ENCODE measurements around the gene LKAAEAR1. TPM values are rescaled to one million over a fixed set of nuclear protein-coding genes. Genes with fewer than 3 reads are reported as not detected.

LKAAEAR1 gene
- total RNA-seq, 4 donors from 2014 or later = not detected

- peaks cover under 1 to 7% of the 10 kb centered on the region in 2 donors for H3K4me1 ChIP-seq
- no peak for TF ChIP-seq POLR2A (IDR thresholded peaks at IDR 0.05)
- TF ChIP-seq, protein P1, sequence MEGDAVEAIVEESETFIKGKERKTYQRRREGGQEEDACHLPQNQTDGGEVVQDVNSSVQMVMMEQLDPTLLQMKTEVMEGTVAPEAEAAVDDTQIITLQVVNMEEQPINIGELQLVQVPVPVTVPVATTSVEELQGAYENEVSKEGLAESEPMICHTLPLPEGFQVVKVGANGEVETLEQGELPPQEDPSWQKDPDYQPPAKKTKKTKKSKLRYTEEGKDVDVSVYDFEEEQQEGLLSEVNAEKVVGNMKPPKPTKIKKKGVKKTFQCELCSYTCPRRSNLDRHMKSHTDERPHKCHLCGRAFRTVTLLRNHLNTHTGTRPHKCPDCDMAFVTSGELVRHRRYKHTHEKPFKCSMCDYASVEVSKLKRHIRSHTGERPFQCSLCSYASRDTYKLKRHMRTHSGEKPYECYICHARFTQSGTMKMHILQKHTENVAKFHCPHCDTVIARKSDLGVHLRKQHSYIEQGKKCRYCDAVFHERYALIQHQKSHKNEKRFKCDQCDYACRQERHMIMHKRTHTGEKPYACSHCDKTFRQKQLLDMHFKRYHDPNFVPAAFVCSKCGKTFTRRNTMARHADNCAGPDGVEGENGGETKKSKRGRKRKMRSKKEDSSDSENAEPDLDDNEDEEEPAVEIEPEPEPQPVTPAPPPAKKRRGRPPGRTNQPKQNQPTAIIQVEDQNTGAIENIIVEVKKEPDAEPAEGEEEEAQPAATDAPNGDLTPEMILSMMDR (IDR thresholded peaks at IDR 0.05 in 4 of 5, conservative IDR thresholded peaks at IDR 0.05 in 1 of 5) = no peak
Measured at GRCh38 chr20:64058536-64058935, 25.7 kb downstream of the LKAAEAR1 start.

GRCh38 chr20:64057628-64058498, 26.3 kb downstream of the LKAAEAR1 start:
- peaks cover 0 to 4% of the 10 kb centered on the region in 2 donors for H3K4me1 ChIP-seq
- H3K27me3 ChIP-seq = peaks cover 0 to 2% (median 0%) of the 10 kb centered on the region in 3 donors
- H3K27ac ChIP-seq = peak overlapping the region; percentile 44 to 80 (median 74)
- H3K9me3 ChIP-seq = no peaks in the 10 kb centered on the region
- H3K36me3 ChIP-seq = no peaks in the 10 kb centered on the region
- ATAC-seq (peak; percentile 33 to 42), DNase-seq (peak; percentile 35 to 41)
- intact Hi-C loops (cut with DNase I; ENCODE audit: low total_unique reads) (no loop called here), in situ Hi-C loops (cut with MboI; ENCODE audit: low sequenced_read_pairs in 4 of 4) (no loop called here)
- H3K4me3 ChIP-seq = peak overlapping the region; percentile 1 to 37 (median 26)
- TF ChIP-seq, protein P1 (IDR thresholded peaks at IDR 0.05 in 4 of 5, conservative IDR thresholded peaks at IDR 0.05 in 1 of 5) = peak; percentile 45 to 87 (median 75)
- no peak for TF ChIP-seq POLR2A (IDR thresholded peaks at IDR 0.05)

More at GRCh38 chr20:64058536-64058935, 25.7 kb downstream of the LKAAEAR1 start:
- intact Hi-C loops (cut with DNase I; ENCODE audit: low total_unique reads) = no loop called here
- Histone ChIP-seq H3K9me3 (no peaks in the 10 kb centered on the region), H3K27ac (no peak overlapping the region), H3K4me3 (no peak overlapping the region), H3K27me3 (peaks cover 0 to 2% (median 0%) of the 10 kb centered on the region in 3 donors), H3K36me3 (no peaks in the 10 kb centered on the region)
- ATAC-seq (no peak), DNase-seq (no peak)
- in situ Hi-C loops (cut with MboI; ENCODE audit: low sequenced_read_pairs in 4 of 4) = no loop called here

- DNase-seq = no peak
- H3K4me1 ChIP-seq = no peaks in the 10 kb centered on the region
- H3K27me3 ChIP-seq = peaks cover 0 to 2% (median 0%) of the 10 kb centered on the region in 3 donors
- peak overlapping the region; percentile 1 to 37 (median 26) for H3K4me3 ChIP-seq
- H3K9me3 ChIP-seq = no peaks in the 10 kb centered on the region
- in situ Hi-C loops (cut with MboI; ENCODE audit: low sequenced_read_pairs in 4 of 4) = no loop called here
- intact Hi-C loops (cut with DNase I; ENCODE audit: low total_unique reads) = no loop called here
- no peaks in the 10 kb centered on the region for H3K36me3 ChIP-seq
- peak overlapping the region; percentile 44 to 80 (median 74) for H3K27ac ChIP-seq
- TF ChIP-seq POLR2A (IDR thresholded peaks at IDR 0.05) = peak in 1 of 2 donors; percentile 9
- TF ChIP-seq, protein P1 (IDR thresholded peaks at IDR 0.05 in 4 of 5, conservative IDR thresholded peaks at IDR 0.05 in 1 of 5) = no peak
- peak in 1 of 2 donors; percentile 12 for ATAC-seq
Measured at GRCh38 chr20:64056889-64057627, 27.1 kb downstream of the LKAAEAR1 start.

DNA sequence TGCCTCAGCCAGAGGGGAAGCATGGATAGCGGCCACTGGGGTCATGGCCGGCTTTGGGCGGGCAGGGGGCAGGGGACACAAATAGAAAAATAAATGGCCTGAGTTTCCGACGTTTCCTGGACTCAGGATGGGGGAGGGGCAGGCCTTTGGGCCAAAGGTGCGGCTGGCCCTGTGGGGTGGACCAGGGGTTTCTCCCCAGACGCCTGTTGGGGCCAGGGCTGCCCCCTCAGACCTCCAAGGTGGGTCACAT, 27.6 kb downstream of the LKAAEAR1 start:
- ATAC-seq = no peak
- in situ Hi-C loops (cut with MboI; ENCODE audit: low sequenced_read_pairs in 4 of 4) = no loop called here
- no peaks in the 10 kb centered on the region for H3K9me3 ChIP-seq
- peaks cover 0 to 2% (median 0%) of the 10 kb centered on the region in 3 donors for H3K27me3 ChIP-seq
- peak overlapping the region in 2 of 4 donors; percentile 1 to 37 for H3K4me3 ChIP-seq
- TF ChIP-seq, protein P1 (IDR thresholded peaks at IDR 0.05 in 4 of 5, conservative IDR thresholded peaks at IDR 0.05 in 1 of 5) = no peak
- no peak for TF ChIP-seq POLR2A (IDR thresholded peaks at IDR 0.05)
- no peaks in the 10 kb centered on the region for H3K4me1 ChIP-seq
- intact Hi-C loops (cut with DNase I; ENCODE audit: low total_unique reads) = no loop called here
- DNase-seq = no peak
- peak overlapping the region; percentile 44 to 80 (median 74) for H3K27ac ChIP-seq
- no peaks in the 10 kb centered on the region for H3K36me3 ChIP-seq
